Endodermal cell (in vitro differentiated cells): Measurements from ENCODE around the gene TOM1L1. TPM values are rescaled to one million over a fixed set of nuclear protein-coding genes. Genes with fewer than 3 reads are reported as not detected.

Source experiments
- DNase-seq: peaks from one replicate; pipeline ENCODE4 v3.0.0-alpha.2; 2017
- H3K27ac ChIP-seq: 2 replicates; pipeline ENCODE4 v1.5.1; 2013; ENCODE audit warnings: mild to moderate bottlenecking, low read depth, low read length, moderate library complexity
- H3K27me3 ChIP-seq: 2 replicates; pipeline ENCODE4 v1.6.1; 2013; ENCODE audit warnings: mild to moderate bottlenecking, low read length, moderate library complexity; ENCODE audit not compliant: insufficient read depth, control insufficient read depth, poor library complexity, severe bottlenecking
- H3K36me3 ChIP-seq: 2 replicates; pipeline ENCODE4 v1.7.0; 2013; ENCODE audit warnings: mild to moderate bottlenecking, low read length, moderate library complexity; ENCODE audit not compliant: control insufficient read depth, insufficient read depth
- H3K4me1 ChIP-seq: one replicate; pipeline ENCODE4 v1.7.0; 2013; ENCODE audit warnings: low read length; ENCODE audit not compliant: control insufficient read depth, insufficient read depth
- H3K4me3 ChIP-seq: 2 replicates; pipeline ENCODE4 v1.5.1; 2013; ENCODE audit warnings: mild to moderate bottlenecking, low read length, moderate library complexity
- H3K9ac ChIP-seq: 2 replicates; pipeline ENCODE4 v1.6.1; 2013; ENCODE audit warnings: mild to moderate bottlenecking, low read length, moderate library complexity; ENCODE audit not compliant: poor library complexity, severe bottlenecking; ENCODE audit errors: extremely low read depth
- H3K9me3 ChIP-seq: 2 replicates; pipeline ENCODE4 v1.6.1; 2013; ENCODE audit warnings: mild to moderate bottlenecking, low read length, moderate library complexity; ENCODE audit not compliant: control insufficient read depth
- H3K27ac Mint-ChIP-seq: 2 replicates; pipeline ENCODE4 v1.8.0; 2020; ENCODE audit warnings: mixed read lengths
- H3K27me3 Mint-ChIP-seq: 2 replicates; pipeline ENCODE4 v1.8.0; 2021; ENCODE audit warnings: mild to moderate bottlenecking, mixed read lengths; ENCODE audit not compliant: insufficient read depth
- H3K36me3 Mint-ChIP-seq: 2 replicates; pipeline ENCODE4 v1.8.0; 2020; ENCODE audit warnings: low read depth, mixed read lengths
- H3K4me1 Mint-ChIP-seq: 2 replicates; pipeline ENCODE4 v1.8.0; 2020; ENCODE audit warnings: mixed read lengths
- H3K4me3 Mint-ChIP-seq: 2 replicates; pipeline ENCODE4 v1.8.0; 2020; ENCODE audit warnings: mild to moderate bottlenecking, moderate library complexity, mixed read lengths
- H3K9me3 Mint-ChIP-seq: 2 replicates; pipeline ENCODE4 v1.8.0; 2020; ENCODE audit warnings: mild to moderate bottlenecking, mixed read lengths
- CTCF ChIP-seq: fragments of 200-600 bp; sonication (generic); conservative IDR thresholded peaks from 2 replicates; pipeline ENCODE4 v1.5.0; 2021; ENCODE audit warnings: antibody characterized with exemption, mild to moderate bottlenecking
- WGBS, 2 experiments: methylation state at CpG; one replicate each; pipeline versions ENCODE4 v1.1.5 to v1.1.7; 2013; ENCODE audit warnings: missing lambda C conversion rate in 2 of 2, mixed read lengths in 1 of 2; ENCODE audit not compliant: insufficient coverage in 1 of 2, insufficient read length in 1 of 2; 5-methylcytosine and 5-hydroxymethylcytosine counted together
- total RNA-seq, 2 donors: library from RNA; stranded (reverse); fragmentation: NEBNext Ultra II Directional in 1 of 2; extraction: Animal tissue kit (Norgen Biotek cat#: 25700) in 1 of 2; gene quantifications; 2 replicates in 1 of 2; 3 replicates in 1 of 2; pipeline ENCODE4 v1.2.1, GENCODE V29; 2021

The TOM1L1 gene
- total RNA-seq, 2 donors from 2014 or later, result 54.9 to 55.6 TPM

GRCh38 chr17:54947396-54947795 is 46.7 kb downstream of the TOM1L1 start:
- H3K27me3 Mint-ChIP-seq, result no peaks in the 10 kb centered on the region
- no peak overlapping the region for H3K27ac Mint-ChIP-seq
- no peak for TF ChIP-seq CTCF
- H3K27me3 ChIP-seq, result no peaks in the 10 kb centered on the region
- no peaks in the 10 kb centered on the region for H3K9me3 Mint-ChIP-seq
- H3K27ac ChIP-seq, result no peak overlapping the region
- H3K9ac ChIP-seq, result no peak overlapping the region
- H3K4me3 Mint-ChIP-seq, result no peak overlapping the region
- 94 to 100% methylated on average over 1 to 2 of the region's 2 CpGs for WGBS, 2 experiments
- no peak overlapping the region for H3K4me3 ChIP-seq
- H3K4me1 ChIP-seq, result no peaks in the 10 kb centered on the region
- DNase-seq, result no peak
- H3K4me1 Mint-ChIP-seq, result no peaks in the 10 kb centered on the region
- H3K9me3 ChIP-seq, result no peaks in the 10 kb centered on the region
- H3K36me3 Mint-ChIP-seq, result peaks cover 49% of the 10 kb centered on the region
- peaks cover 64% of the 10 kb centered on the region for H3K36me3 ChIP-seq

- Histone ChIP-seq H3K4me1 (no peaks in the 10 kb centered on the region), H3K27ac (no peak overlapping the region), H3K4me3 (no peak overlapping the region), H3K9ac (no peak overlapping the region), H3K36me3 (peaks cover 64% of the 10 kb centered on the region), H3K27me3 (no peaks in the 10 kb centered on the region), H3K9me3 (no peaks in the 10 kb centered on the region)
- Mint-ChIP-seq H3K4me1 (no peaks in the 10 kb centered on the region), H3K27me3 (no peaks in the 10 kb centered on the region), H3K36me3 (peaks cover 54% of the 10 kb centered on the region), H3K9me3 (no peaks in the 10 kb centered on the region), H3K4me3 (no peak overlapping the region), H3K27ac (no peak overlapping the region)
- 91 to 93% methylated on average over 3 to 5 of the region's 5 CpGs for WGBS, 2 experiments
- TF ChIP-seq CTCF, result no peak
- no peak for DNase-seq
Observed at GRCh38 chr17:54948380-54948779, 47.7 kb downstream of the TOM1L1 start.

- Mint-ChIP-seq H3K27me3 (no peaks in the 10 kb centered on the region), H3K36me3 (peaks cover 66% of the 10 kb centered on the region), H3K9me3 (no peaks in the 10 kb centered on the region), H3K27ac (no peak overlapping the region), H3K4me3 (no peak overlapping the region), H3K4me1 (peaks cover 5% of the 10 kb centered on the region)
- no peak for TF ChIP-seq CTCF
- 91% methylated on average over 2 of the region's 2 CpGs; no CpG with 5 or more reads in 1 of the 2 experiments for WGBS, 2 experiments
- DNase-seq, result no peak
- H3K9me3 ChIP-seq, result no peaks in the 10 kb centered on the region
- H3K27me3 ChIP-seq, result no peaks in the 10 kb centered on the region
- H3K36me3 ChIP-seq, result peaks cover 81% of the 10 kb centered on the region
- H3K4me1 ChIP-seq, result no peaks in the 10 kb centered on the region
- no peak overlapping the region for H3K4me3 ChIP-seq
- no peak overlapping the region for H3K27ac ChIP-seq
- H3K9ac ChIP-seq, result no peak overlapping the region
Observed at GRCh38 chr17:54950116-54950515, 49.5 kb downstream of the TOM1L1 start.
